Fibroblast of skin of scalp (primary cell): ENCODE measurements around the gene VWC2L. TPM values are rescaled to one million over a fixed set of nuclear protein-coding genes. Genes with fewer than 3 reads are reported as not detected.

Source experiments
- DNase-seq: peaks from one replicate; pipeline ENCODE4 v3.0.0-alpha.2; 2013
- polyA plus RNA-seq, 2 experiments: library from polyadenylated mRNA; unstranded; fragments of 120-200 nt; gene quantifications; one replicate each; pipeline ENCODE4 v1.2.1, GENCODE V29; 2013; ENCODE audit not compliant: insufficient read length in 2 of 2

The VWC2L gene
- not detected for polyA plus RNA-seq (2013, experiment 1 of 2; ENCODE audit: insufficient read length)
- not detected for polyA plus RNA-seq (2013, experiment 2 of 2; ENCODE audit: insufficient read length)

DNA sequence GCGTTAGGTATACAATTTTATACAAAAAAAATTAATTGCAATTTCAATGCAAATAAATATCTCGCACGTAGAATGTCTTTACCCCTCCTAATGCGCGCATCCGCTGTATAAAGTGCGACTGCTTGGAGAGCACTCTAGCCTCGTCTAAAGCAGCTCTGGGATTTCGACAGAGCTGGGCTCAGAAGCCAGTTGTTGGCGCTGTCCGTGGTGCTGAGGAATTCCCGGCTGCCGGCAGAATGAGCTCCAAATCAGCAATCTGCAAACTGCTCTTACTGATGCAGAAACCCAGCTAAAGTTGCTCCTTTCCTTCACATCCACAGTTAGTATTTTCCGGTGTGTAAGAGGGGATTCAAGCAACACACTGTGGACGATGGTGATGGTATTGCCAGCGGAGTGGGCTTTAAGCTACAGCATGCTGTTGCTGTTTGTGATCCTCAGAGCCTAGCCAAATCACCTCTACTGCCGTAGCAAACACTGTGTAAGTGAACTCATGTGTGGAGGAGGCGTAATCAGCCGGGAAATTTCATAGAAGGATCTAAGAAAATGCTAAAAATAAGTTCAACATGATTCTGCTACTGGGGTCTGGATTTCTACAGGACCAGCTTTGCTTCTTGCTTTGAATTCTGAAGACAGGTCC, at the start of gene VWC2L:
VWC2L (plus strand) TSS at position 137 of the 637 bp plus-strand sequence. CDS start 3,140 bp downstream, outside the sequence.
- DNase-seq: peak; percentile 69

DNA sequence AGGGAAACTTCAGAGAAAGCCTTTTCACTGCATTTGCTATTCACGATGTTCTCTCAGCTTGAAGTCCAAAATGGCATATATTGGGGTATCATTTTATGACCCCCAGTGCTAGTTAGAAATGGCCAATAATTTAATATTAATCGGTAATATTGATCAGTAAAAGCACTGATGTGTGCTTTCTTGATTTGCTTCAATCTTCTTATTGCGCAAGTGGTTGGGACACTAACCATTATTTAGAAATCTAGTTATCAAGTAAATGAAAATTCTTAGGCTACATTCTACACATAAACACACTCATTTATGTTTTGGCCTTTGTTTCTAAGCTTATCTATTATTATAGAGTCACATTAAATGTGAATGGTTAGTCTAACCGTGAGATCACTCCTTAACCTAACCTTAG, 49.7 kb upstream of the VWC2L start:
- DNase-seq: no peak

DNA sequence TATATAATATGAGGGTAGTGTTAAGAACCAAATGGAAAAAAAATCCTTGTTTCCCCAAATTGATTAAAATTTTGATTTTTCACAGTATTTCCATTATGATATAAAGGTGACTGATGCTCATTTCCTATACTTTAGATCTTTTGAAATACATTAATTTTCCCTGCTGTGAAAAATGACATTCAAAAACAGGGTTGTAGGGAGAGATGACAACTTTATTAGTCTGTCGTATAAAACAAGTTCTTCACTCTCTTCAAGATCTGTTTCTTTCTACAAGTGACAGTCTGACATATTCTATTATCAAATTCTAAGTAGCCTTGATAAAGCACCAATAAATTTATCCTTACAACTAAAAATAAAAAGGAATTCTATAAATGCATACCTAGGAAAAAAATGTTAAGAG, 45.3 kb upstream of the VWC2L start:
- no peak for DNase-seq

GRCh38 chr2:214367171-214367570, 43.7 kb upstream of the VWC2L start:
- DNase-seq: no peak

- DNase-seq: no peak
These were observed 34.1 kb upstream of the VWC2L start for GRCh38 chr2:214376618-214377285.

- no peak for DNase-seq
These were observed 33.6 kb upstream of the VWC2L start for GRCh38 chr2:214377286-214377624.

DNA sequence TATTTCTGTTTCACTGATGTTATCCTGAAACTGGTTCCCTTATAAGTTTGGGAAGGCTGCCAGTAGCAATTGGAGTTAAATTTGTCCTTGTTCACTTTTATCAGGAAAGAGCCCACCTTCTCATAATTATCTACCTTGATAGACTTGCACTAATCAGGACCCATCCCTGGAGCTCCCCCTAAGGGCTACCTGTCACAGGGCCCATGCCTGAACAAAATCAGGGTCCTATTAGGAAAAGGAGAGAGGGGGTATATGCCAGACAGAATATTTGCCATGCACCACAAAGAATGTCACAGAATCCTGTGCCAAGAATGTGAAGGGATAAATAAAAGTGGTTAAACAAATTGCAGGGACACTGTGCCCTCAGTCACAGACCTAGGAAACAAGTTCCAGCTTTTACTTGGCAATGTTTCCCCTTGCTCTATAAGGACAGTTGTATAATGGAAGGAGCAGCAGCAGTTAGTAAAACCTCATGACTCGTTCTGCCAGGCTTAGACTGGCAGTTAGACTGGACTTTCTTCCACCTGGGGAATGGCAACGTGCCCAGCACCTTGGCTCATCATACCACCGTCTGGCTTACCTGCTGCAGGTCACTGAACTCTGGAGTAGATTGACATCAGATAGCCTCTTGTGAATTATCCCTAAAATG, 32.3 kb upstream of the VWC2L start:
- DNase-seq: no peak

GRCh38 chr2:214379227-214379626, 31.6 kb upstream of the VWC2L start:
- DNase-seq: no peak

DNA sequence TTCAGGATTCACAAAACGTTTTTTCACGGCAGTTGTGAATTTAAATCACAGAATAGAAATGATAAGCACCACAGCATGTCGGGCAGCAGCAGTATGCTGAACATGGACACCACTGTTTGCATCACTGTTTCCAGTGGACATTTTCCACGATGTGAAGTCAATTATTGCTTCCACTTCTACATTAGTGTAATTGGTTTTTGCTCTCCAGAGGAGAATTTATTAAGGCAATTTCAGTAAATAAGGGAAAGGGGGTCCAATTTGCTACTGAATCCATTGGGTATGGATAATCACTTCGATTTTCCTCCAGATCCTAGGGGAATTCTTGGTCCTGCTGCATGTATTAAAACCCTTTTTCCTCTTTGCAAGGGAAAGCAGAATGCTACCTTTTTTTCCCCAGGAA, 30.2 kb upstream of the VWC2L start:
- no peak for DNase-seq

DNA sequence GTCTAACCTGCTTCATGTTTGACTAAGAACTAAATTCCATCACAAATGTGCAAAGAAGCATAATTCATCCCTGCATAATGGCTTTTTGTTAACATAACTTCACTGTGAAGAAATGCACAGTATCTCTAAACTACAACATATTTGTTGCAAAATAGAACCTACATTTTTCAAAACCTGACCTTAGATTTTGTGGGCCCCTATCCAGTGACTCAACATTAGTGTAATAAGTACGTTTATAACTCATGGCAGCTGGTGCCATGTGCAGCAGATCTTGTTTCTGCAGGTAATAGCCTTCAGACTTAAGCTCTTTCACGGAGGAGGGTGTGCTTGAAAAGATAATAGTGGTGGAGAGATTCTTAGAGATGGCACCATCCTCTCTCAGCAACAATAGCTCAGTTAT, 28.6 kb upstream of the VWC2L start:
- no peak for DNase-seq

DNA sequence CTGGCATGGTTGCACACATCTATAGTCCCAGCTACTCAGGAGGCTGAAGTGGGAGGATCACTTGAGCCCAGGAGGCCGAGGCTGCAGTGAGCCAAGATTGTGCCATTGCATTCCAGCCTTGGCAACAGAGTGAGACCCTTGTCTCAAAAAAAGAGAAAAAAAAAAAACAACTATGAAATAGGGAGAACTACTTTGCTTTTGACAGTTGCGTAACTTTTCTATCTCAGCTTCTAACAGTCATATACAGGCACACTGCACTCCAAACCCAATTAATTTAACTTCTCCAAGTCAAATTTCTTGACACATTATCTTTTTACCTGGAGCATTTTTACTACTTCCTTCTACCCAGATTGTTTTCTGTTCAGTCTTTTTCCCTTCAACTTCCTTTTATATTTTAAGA, 24.1 kb upstream of the VWC2L start:
- DNase-seq: no peak

DNA sequence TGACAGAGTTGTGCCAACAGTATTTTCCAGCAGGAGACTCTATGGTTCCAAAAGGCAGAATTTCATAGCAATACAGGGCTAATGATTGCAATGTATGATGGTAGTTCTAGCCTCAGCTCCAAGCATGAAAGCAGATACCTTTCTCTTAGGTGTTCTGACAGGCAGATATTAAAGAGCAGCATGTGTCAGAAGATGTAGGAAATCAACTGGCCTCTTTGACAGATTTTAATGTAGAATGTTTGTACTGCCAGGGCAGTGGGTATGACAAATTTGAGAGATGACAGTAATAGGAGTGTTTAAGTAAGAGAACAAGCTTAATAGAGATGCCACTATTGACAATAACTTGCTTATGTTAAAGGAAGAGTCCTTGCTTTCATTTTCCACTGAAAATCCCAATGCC, 21.5 kb upstream of the VWC2L start:
- DNase-seq: no peak

DNA sequence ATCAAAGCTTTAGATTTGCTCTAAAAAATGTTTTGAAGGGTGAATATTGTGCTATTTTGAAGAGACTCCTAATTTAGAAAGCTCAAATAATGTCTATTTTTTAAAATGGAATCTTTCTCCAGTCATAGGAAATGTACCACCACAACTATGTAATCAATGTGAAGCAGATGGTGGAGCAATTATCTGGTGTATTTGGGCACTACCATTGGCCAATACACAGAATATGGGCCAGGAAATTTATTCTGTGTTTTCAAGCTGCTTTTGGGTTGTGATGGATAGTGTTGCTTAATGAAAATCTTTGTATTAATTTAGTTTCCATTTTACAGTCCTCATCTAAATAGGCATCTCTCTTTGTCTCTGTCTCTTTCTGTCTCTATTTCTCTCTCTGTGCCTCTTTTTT, 17.1 kb upstream of the VWC2L start:
- DNase-seq: no peak

DNA sequence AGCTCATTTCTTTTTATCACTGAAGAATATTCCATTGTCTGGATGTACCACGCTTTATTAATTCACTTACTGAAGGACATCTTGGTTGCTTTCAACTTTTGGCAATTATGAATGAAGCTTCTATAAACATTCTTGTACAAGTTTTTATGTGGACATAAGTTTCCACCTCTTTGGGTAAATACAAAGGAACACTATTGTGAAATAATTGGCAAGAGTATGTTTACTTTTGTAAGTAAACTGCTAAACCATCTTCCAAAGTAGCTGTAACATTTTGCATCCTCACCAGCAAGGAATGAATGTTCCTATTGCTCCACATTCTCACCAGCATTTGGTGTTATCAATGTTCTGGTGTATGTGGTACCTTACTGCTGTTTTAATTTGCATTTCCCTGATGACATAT, 15.8 kb upstream of the VWC2L start:
- DNase-seq: no peak

DNA sequence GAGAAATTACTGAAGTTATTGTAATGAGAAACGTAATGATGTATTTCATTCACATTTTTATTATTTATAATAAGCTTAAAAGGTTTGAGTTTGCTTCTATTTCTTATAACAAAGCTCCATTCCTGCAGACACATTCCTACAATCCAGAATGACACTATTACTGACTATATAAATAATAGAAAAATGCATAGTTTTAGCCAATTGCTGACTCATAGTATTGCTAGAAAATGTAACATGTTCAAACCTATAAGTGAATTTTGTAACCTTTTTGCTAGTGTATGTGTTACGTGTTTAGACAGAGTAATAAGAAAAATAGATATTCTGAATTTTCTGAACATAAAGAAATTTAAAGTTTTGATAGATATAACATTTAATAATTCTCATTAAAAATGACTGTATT, 9.3 kb upstream of the VWC2L start:
- no peak for DNase-seq

- no peak for DNase-seq
These were observed 602 bp upstream of the VWC2L start for GRCh38 chr2:214410128-214410775.

GRCh38 chr2:214412679-214413078, 1.8 kb downstream of the VWC2L start:
- DNase-seq: no peak

DNA sequence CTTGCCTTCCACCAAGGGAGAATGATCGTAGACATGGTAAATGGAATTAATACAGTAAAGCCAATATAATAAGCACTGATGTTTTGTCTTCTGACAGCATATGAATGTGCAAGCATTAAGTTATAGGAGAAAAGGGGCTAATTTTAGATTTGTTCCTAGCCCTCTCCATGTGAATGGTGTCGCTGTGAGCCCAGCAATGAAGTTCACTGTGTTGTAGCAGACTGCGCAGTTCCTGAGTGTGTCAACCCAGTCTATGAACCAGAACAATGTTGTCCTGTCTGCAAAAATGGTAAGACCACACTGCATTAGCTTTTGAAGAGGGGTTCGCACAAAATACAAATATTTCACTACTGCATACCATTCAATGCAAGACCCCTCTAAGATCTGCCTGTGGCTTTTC, 25.6 kb downstream of the VWC2L start:
- DNase-seq: no peak

GRCh38 chr2:214450118-214450894, 39.5 kb downstream of the VWC2L start:
- DNase-seq: no peak

DNA sequence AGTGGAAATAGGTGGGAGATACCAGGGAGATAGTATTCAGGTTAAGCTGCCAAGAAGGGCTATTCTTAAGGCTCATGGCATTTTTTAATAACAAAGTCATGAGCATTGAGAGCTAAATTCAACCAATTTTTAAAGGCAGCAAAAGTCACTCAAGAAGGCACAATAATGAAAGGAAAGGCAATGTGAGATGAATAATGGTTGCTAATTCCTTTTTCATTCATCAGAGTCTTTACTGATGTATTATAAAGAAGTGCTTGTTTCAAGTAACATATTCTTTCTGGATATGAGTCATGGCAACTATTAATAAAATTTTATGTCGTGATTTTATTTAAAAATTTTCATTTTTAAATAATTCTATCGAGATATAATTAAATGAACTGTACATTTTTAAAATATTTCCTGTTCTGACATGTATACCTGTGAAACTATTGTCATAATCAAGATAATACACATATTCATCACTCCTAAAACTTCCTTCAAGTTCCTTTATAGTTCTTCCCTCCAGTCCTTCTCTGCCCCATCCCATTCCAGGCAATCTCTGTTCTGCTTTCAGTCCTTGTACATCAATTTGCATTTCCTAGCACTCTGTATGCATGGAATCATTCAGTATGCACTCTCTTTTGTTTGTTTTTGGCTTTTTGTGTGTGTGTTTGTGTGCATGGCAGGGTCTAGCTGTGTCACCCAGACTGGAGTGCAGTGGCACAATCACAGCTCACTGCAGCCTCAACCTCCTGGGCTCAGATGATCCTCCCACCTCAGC, 40.8 kb downstream of the VWC2L start:
- no peak for DNase-seq

GRCh38 chr2:214465363-214466146, 54.7 kb downstream of the VWC2L start:
- DNase-seq: peak; percentile 12
